Femur (tissue), 1 donor: ENCODE measurements around the gene ARG2.
A peak's percentile ranks its signal among the peaks of the same experiment; 100 is the strongest.

ENCODE experiments used
- DNase-seq: peaks from one replicate; pipeline ENCODE4 v3.0.0-alpha.2; 2017

ARG2 gene

DNA sequence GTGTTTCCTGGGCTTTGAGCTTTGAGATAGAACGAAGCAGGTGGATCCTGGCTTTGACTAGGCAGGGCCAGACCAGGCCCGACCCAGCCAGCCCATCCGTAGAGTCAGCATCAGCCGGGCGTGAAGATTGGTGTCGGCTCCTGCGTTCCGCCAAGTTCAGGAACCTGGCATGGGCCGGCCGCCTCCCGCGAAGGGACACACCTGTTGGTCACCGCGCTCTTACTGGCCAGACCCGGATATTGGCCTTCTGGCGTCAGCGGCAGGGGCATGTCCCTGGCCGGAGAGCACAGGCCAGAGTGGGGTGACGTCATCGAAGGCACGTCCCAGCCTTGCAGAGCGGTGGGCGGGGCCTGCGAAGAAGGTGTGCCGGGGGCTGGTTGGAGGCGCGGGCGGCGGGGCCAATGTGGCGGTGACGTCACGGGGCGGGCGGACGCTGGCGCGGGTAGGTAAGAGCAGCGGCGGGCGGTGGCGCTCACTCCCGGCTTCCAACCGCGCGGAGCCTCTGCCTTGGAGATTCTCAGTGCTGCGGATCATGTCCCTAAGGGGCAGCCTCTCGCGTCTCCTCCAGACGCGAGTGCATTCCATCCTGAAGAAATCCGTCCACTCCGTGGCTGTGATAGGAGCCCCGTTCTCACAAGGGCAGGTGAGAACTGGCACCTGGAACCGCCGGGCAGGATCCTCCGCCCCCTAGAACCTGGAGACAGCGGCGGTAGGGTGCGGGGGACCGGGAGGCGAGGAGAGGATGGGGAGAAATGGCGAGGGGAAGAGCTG lies at the start of gene ARG2:
ARG2 (plus strand) TSS at position 475 of the 771 bp plus-strand sequence; CDS start at position 533, 58 bp downstream.
- DNase-seq: peak; percentile 94

DNA sequence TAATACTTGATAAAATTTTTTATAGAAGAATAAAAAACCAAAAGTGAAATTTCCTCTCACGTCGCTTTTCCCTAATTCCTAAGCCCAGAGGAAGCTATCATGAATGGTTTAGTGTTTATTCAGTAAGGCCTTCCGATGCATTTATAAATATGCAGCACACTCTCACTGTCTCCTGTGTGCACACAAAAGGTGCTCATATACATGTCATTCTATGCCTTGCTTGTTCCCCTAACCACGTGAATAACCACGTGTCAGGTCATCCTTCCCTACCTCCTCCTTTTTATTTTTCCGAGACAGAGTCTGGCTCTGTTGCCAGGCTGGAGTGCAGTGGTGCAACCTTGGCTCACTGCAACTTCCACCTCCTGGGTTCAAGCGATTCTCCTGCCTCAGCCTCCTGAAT lies 49.3 kb upstream of the ARG2 start:
- no peak for DNase-seq

DNA sequence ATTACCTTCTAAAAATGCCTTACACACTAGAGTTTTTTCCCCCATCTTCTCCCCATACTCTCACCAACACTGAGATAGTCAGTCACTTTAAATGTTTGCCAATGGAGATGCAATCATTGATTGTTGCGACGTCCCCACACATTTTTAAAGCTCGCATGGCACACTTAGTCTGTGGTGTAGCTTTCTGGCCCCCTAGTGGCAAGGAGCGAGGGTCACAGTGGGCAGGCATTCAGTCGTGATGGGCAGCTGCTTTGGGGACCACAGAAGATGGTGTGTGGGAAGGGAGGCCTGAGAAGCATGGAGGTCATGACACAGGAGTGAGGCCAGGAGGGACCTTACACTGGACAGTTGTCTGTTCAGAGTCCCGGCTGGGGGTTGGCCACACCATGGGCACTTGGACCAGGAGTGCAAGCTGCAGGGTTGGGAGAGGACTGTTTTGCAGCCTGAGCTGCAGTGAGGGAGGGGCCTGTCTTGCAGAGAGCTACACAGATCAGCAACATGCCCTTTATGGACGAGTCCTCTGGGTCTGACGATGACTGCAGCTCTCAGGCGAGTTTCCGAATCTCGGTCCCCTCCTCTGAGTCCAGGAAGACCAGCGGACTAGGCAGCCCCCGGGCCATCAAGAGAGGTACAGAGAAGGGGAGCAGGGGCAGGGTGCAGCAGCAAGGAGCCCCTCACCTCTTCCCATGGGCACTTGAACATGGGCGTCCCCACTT lies 48.3 kb upstream of the ARG2 start:
- peak; percentile 74 for DNase-seq

DNA sequence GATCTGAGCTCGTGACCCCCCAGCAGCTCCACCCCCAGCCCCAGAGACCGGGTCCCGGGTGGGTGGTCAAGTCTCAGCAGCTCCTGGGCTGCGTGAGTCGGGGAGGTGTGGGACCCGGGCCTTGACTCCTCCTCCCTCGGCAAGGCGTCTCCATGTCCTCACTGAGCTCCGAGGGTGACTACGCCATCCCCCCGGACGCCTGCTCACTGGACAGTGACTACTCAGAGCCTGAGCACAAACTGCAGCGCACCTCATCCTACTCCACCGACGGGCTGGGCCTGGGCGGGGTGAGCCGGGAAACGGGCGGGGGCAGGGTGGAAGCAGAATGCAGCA lies 47.8 kb upstream of the ARG2 start:
- DNase-seq: no peak

DNA sequence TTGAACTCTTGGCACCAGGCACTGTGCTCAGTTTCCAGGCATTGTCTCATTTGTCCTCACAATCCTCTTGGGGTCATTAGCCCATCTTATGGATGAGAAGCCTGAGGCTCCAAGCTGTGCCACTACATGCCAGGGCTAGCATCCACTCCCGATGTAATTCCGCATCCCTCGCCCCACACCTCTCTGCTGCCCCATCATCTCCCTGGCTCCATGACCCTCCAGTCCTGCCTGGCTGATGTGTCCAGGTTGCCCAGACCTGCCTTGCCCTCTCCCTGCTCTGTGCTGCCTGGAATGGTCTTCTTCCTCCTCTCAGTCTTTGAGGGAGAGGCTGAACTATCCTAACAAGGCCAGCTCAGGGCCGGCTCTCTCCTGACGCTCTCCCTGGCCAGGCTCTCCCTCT lies 47.1 kb upstream of the ARG2 start:
- DNase-seq: no peak

DNA sequence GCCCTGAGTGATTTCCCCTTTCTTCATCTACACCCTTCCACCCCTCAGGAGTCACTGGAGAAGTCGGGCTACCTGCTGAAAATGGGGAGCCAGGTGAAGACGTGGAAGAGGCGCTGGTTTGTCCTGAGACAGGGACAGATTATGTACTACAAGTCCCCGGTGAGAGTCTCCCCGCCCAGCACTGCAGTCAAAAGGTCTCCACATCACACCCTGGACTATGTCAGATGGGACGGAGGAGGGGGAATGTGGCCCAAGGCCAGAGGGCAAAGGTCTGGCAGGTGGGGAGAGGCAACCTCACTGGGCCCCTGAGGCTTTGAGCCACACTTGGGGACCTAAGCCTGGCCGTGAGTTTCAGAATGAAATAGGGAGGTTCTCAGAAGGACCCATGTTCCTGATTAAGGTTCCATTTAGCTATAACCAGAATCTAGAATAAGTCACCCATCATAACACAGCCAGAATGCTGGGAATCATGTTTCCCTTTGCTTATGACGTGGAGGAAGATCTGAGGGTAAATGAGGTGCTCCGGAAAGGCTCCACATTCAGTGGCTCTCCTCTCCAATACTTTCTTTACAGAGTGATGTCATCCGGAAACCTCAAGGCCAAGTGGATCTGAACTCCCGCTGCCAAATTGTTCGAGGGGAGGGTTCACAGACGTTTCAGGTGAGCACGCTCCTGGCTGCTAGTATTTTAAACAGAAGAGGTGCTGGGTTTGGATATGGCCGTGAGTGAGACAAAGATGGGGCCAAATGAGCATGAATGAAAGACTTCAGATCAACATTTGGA lies 46.3 kb upstream of the ARG2 start:
- no peak for DNase-seq

DNA sequence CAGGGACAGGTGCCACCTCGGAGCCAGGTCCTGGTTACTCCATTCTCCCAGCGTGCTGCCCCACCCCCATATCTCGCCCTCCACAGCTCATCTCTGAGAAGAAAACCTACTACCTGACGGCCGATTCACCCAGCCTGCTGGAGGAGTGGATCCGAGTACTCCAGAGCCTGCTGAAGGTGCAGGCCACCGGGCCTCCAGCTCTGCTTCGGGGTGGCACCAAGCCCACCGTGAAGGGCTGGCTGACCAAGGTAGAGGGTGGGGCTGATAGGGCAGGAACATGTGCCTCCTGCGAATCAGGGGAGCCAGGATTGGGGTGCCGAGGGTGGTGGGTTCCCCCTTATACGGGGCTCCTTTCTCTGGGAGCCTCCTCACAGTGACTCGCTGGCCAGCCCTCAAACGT lies 45.6 kb upstream of the ARG2 start:
- no peak for DNase-seq

DNA sequence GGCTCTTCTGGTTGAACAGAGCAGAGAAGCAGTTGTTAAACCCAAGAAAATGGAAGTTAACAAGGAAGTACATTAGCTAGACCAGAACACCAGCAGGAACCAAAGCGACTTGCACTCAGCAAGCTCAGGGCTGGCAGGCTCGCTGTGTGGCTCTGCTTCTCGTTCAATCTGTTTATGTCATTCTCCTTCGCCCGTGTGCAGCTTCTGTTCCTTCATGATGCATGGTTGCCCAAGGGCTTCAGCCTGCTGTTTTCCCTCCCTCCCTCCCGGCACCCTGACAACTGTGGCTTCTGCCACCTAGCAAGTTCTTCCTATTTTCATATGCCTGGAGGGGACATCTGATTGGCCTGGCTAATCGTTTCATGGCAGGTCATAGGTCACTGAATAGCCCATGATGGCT lies 44.9 kb upstream of the ARG2 start:
- no peak for DNase-seq

DNA sequence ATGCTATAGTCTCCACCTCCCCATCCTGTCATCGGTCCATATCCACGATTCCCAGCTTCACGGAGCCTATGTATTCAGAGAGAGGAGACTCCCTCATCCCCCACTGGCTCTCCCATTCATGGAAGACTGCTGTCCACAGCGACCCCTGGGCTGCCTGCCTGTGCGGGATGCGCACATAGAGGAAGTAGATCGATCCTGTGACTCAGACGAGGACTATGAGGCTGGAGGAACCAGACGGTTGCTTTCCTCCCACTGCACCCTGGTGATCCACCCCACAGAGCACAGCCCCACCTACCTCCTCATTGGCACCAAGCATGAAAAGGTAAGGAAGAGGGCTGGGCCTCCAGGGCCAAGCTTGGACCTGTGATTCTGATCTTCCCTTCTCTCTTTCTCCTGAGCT lies 44.0 kb upstream of the ARG2 start:
- no peak for DNase-seq

DNA sequence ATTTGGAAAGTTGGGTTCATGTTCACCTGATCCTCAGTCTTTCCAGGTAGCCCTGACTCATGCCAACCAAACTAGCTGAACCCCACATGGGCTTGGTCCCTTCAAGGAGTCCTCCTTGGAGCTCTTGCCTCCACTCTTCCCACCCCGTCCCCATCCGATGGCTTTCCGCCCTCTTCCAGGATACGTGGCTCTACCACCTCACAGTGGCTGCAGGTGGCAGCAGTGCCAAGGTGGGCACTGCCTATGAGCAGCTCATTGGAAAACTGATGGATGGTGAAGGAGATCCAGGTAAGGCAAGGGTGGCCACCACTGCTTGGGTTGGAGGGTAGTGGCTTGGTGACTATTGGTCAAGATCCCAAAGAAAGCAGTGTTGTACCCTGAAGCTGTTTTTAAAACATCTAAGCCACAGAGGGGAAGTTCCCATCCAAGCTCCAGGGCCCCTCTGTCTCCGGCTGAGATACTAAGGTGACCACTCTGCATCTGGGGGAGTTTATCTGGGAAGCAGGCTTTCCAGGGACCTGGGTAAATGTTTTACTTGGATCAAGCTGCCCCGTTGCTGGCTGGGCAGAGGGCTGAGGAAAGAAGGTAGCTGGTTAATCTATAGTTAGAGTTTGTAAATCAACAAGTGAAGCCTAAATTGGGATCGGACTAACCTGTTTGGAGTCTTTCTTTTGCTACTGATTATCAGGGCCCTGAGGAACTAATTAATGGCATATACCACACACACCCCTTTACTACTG lies 43.3 kb upstream of the ARG2 start:
- no peak for DNase-seq

DNA sequence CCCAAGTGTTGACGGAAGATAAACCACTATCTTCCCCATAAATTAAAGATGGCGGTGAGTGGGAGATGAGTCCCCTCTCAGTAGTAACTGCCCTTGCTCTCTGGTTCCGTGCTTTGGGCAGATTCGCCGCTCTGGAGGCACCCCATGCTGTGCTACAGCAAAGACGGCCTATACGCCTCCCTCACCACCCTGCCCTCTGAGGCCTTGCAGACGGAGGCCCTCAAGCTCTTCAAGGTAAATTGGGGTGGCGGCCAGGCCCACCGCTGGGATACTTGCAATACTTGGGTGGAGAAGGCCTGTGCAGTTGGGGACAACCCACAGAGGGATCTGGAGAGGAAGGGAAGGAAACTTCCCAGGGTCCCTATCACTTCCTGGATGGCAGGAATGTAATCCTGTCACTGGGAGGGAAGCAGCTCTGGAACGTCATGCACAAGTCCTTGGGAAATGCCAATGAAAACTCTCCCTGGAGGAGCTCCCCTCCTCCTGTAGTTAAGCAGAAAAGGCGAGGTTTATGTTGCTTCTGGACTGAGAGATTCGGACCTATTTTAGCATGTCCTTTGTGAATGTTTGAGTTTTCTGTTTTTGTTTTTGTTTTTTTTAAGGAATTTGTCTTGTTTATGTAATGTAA lies 42.4 kb upstream of the ARG2 start:
- DNase-seq: no peak

DNA sequence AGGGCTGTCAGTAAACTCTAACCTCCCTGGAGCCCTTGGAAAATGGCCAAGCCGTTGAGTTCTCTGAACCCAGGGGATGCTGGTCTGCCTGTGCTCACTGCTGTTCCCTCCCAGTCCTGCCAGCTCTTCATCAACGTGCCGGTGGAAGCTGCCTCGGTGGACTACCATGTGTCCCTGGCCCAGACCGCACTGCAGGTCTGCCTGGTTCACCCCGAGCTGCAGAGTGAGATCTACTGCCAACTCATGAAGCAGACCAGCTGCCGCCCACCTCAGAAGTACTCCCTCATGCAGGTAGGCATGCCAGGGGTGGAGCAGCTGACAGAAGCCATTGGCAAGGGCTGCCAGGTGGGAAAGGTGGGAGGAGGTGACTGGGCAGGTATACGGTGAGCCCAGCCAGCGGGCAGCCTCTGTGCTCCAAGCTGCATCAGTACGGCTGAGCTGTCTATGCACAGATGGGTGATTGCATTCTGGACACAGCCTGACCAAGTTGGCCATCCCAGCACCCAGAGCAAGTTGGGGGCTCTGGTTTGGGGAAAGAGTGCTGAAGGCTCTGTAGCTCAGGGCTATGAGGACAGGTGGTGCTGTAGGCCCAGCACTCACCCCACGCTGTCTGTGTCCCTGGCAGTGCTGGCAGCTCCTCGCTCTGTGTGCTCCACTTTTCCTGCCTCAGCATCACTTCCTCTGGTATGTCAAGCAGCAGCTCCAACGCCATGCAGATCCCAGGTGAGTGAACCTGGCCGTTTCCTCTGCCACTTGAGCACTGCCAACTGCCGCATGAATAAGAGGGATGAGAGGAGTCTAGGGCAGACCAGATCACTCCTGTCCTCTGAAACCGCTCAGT lies 41.6 kb upstream of the ARG2 start:
- no peak for DNase-seq

DNA sequence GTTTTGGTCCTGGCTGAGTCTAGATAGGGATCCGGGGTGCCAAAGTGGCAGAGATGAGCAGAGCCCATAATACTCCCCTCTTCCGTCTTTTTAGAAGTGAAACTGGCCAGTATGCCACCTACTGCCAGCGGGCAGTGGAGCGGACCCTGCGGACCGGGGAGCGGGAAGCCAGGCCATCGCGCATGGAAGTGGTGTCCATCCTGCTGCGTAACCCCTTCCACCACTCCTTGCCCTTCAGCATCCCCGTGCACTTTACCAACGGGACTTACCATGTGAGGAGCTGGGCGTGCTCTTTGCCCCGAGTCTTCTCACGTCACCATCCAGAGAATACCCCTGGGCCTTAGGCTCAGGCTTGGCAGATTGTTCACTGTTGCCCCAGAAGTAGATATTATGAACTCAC lies 40.7 kb upstream of the ARG2 start:
- no peak for DNase-seq

DNA sequence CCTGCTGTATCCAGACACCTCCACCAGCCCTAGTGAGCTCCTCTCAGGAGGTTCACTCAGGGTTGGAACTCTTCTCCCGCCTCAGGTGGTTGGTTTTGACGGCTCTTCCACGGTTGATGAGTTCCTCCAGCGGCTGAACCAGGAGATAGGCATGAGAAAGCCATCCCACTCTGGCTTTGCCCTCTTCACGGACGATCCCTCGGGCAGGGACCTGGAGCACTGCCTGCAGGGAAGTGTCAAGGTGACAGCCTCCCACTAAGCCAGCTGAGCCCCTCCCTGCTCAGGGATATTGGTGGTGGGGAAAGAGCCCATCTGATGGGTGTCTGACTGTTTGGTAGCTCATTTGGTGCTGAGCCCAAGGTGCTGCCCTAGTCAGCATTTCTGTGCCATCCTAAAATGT lies 40.1 kb upstream of the ARG2 start:
- no peak for DNase-seq

DNA sequence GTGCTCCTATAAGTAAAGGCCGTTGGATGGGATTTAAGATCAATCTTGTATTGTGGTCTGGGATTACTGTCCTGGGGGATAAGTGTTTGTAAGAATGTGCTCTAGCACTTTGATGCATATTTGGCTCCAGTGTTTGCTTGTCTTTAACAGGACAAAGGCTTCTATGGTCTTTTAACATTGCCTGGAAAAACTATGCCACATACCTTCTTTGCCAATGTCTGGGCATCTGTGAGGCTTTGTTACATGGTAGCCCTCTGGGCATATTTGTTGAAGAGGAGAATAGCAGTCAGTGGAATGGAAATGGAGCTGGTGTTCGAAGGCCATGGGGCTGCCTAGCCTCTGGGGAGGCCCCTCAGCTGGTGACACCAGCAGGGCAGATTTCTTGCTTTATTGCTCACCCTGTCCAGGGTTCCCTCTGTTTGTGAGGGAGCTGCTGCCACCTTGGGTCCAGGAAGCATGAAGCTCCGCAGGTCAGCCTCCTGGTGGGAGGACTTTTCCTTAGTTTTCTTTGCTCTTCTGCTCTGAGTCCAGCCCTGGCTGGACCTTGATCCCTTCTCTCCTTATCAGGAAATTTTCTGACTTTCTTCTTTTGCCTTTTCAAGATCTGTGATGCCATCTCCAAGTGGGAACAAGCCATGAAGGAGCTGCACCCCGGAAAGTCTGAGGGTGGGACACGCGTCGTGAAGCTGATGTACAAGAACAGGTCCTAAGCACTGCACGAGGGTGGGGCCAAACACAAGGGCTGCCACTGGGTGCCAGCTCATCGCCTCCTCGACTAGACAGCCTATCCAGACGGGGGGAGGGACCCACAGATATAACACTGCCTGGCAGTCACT lies 39.2 kb upstream of the ARG2 start:
- DNase-seq: no peak

DNA sequence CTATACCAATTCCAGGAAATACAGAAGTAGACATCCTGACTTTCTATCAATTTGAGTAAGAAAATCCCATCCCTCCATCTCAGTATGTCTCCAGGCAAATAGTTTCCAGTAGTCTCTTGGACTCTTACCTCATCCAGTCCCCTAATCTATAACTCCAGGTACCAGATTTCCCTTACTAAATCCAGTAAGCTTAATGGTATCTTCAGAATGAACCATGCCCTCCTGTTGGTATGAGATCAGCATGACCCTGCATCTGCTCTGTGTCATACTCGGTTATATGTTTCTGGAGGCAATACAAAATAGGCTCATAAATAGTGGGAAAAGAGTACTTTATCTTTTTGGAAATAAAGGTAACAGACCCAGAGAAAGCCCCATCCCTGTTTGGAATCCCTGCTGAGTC lies 38.1 kb upstream of the ARG2 start:
- DNase-seq: no peak

DNA sequence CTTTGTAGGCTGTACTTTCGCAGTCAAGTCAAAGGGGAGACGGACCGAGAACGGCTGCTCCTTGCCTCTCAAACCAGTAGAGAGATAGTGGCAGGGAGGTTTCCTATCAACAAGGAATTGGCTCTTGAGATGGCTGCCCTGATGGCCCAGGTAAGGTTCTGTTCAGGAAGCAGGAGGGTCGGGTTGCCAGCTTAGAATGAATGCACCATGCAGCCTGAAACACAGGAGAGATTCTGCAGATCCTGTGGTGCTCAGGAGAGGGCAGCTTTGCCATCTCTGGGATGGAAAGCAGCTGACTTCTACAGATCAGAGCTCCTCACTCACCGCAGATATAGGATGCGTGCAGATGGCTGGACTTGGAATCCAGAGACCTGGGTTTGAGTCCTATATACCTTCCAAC lies 37.7 kb upstream of the ARG2 start:
- no peak for DNase-seq

DNA sequence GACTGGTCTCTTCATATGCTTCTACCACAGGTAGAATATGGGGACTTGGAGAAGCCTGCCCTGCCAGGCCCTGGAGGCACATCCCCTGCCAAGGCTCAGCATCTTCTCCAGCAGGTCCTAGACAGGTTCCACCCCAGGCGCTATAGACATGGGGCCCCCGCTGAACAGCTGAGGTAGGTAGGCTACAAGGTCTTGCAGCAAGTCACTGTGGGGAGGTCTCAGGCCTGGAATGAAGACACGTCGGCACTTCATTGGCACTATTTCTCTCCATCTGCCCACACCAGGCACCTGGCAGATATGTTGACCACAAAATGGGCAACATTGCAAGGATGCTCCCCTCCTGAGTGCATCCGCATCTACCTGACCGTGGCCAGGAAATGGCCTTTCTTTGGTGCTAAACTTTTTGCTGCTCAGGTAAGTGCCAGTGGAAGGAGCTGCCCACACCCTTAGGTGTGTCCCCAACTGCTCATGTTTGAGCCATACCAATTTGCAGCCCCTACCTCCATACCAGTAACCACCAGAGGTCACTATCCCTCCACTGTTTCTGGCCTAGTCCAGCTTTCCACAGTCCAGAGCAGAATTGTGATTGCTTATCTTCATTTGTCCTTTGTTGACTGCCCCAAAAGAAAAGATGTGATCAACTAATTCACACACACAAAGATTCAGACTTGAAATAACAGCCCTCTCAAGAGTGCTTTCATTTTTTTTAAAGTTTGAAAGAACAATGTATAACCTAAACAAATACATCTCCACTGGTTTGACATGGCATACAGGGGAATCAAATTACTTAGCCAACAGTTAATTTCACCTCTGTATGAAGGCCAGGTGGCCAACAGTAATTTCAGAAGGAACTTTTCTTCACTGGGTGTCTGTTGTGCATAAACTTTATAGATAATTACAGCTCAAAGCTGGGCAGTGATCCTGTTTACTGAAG lies 35.7 kb upstream of the ARG2 start:
- peak; percentile 46 for DNase-seq

DNA sequence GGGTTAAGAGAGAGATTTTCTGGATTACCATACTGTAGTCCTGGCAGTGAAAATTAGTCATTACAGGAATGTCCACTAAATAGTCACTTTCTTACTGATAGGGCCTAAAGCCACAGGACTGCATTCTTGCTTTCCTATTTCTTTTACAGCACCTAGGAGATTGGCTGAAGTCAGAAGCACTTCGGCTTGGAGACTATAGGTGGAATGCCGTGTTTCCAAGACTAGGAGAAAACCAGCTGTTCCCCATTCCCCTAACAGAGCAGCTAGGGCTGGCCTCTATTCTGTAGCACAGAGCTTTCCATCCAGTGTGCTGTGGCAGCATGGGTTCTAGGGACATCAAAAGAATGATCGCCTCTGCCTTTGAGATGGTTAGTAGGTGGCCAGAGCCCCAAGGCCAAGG lies 34.7 kb upstream of the ARG2 start:
- no peak for DNase-seq

DNA sequence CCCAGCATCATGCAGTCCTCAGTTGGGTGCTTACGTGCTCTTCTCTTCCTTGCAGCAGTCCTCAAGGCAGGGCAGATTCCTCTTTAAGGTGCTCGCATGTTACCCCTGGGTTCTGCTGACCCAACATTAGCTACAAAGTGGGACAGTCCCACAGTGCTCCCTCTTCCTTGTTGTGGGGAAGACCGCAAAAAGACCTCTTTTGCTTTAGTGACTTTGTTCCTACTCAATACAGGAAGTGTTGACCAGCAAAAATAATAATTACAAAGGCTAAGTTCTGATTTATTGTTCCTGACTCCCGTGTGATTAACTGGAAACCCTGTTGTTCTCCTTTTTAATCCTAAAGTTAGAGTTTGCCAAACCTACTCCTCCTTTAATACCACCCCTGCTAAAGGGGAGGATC lies 33.4 kb upstream of the ARG2 start:
- DNase-seq: no peak
